ENCODE measurements around the gene NR4A1.

NR4A1 gene

GRCh38 chr12:52056801-52057637 lies 5.8 kb downstream of the NR4A1 start:
- Mint-ChIP-seq H3K27ac (no peak overlapping the region), H3K36me3 (ENCODE audit: low read depth) (peaks cover 59% of the 10 kb centered on the region), H3K4me1 (ENCODE audit: low read depth) (peaks cover 19% of the 10 kb centered on the region), H3K27me3 (no peaks in the 10 kb centered on the region), H3K9me3 (no peaks in the 10 kb centered on the region), H3K4me3 (no peak overlapping the region)
- DNase-seq: no peak

GRCh38 chr12:52057638-52058576 lies 6.7 kb downstream of the NR4A1 start:
- Mint-ChIP-seq H3K27ac (no peak overlapping the region), H3K27me3 (no peaks in the 10 kb centered on the region), H3K4me3 (no peak overlapping the region), H3K4me1 (ENCODE audit: low read depth) (peaks cover 11% of the 10 kb centered on the region), H3K36me3 (ENCODE audit: low read depth) (peaks cover 58% of the 10 kb centered on the region), H3K9me3 (no peaks in the 10 kb centered on the region)
- DNase-seq: no peak

- H3K4me1 Mint-ChIP-seq (ENCODE audit: low read depth): peaks cover 5% of the 10 kb centered on the region
- no peak for DNase-seq
- H3K27me3 Mint-ChIP-seq: no peaks in the 10 kb centered on the region
- no peaks in the 10 kb centered on the region for H3K9me3 Mint-ChIP-seq
- H3K27ac Mint-ChIP-seq: no peak overlapping the region
- no peak overlapping the region for H3K4me3 Mint-ChIP-seq
- peaks cover 58% of the 10 kb centered on the region for H3K36me3 Mint-ChIP-seq (ENCODE audit: low read depth)
Observed at GRCh38 chr12:52058631-52059361, 7.6 kb downstream of the NR4A1 start.

- Mint-ChIP-seq H3K9me3 (no peaks in the 10 kb centered on the region), H3K36me3 (ENCODE audit: low read depth) (peaks cover 48% of the 10 kb centered on the region), H3K27me3 (no peaks in the 10 kb centered on the region), H3K27ac (no peak overlapping the region), H3K4me1 (ENCODE audit: low read depth) (no peaks in the 10 kb centered on the region), H3K4me3 (no peak overlapping the region)
- no peak for DNase-seq
Observed at GRCh38 chr12:52059582-52060497, 8.6 kb downstream of the NR4A1 start.

- Mint-ChIP-seq H3K4me1 (ENCODE audit: low read depth) (no peaks in the 10 kb centered on the region), H3K9me3 (no peaks in the 10 kb centered on the region), H3K36me3 (ENCODE audit: low read depth) (peaks cover 40% of the 10 kb centered on the region), H3K27ac (no peak overlapping the region), H3K27me3 (no peaks in the 10 kb centered on the region), H3K4me3 (no peak overlapping the region)
- no peak for DNase-seq
Observed at GRCh38 chr12:52060498-52061177, 9.4 kb downstream of the NR4A1 start.

GRCh38 chr12:52061470-52062166 lies 10.4 kb downstream of the NR4A1 start:
- no peaks in the 10 kb centered on the region for H3K9me3 Mint-ChIP-seq
- H3K27me3 Mint-ChIP-seq: no peaks in the 10 kb centered on the region
- no peak overlapping the region for H3K27ac Mint-ChIP-seq
- H3K4me3 Mint-ChIP-seq: no peak overlapping the region
- DNase-seq: no peak
- H3K36me3 Mint-ChIP-seq (ENCODE audit: low read depth): peaks cover 32% of the 10 kb centered on the region
- H3K4me1 Mint-ChIP-seq (ENCODE audit: low read depth): peaks cover 5% of the 10 kb centered on the region

GRCh38 chr12:52062167-52063081 lies 11.2 kb downstream of the NR4A1 start:
- H3K4me3 Mint-ChIP-seq: no peak overlapping the region
- no peaks in the 10 kb centered on the region for H3K27me3 Mint-ChIP-seq
- peaks cover 24% of the 10 kb centered on the region for H3K36me3 Mint-ChIP-seq (ENCODE audit: low read depth)
- DNase-seq: no peak
- no peaks in the 10 kb centered on the region for H3K9me3 Mint-ChIP-seq
- peaks cover 5% of the 10 kb centered on the region for H3K4me1 Mint-ChIP-seq (ENCODE audit: low read depth)
- H3K27ac Mint-ChIP-seq: no peak overlapping the region

GRCh38 chr12:52063082-52063924 lies 12.1 kb downstream of the NR4A1 start:
- Mint-ChIP-seq H3K9me3 (no peaks in the 10 kb centered on the region), H3K4me3 (no peak overlapping the region), H3K36me3 (ENCODE audit: low read depth) (peaks cover 16% of the 10 kb centered on the region), H3K4me1 (ENCODE audit: low read depth) (peaks cover 5% of the 10 kb centered on the region), H3K27me3 (no peaks in the 10 kb centered on the region), H3K27ac (no peak overlapping the region)
- no peak for DNase-seq

- Mint-ChIP-seq H3K4me1 (ENCODE audit: low read depth) (peaks cover 8% of the 10 kb centered on the region), H3K9me3 (no peaks in the 10 kb centered on the region), H3K4me3 (no peak overlapping the region), H3K27me3 (no peaks in the 10 kb centered on the region), H3K36me3 (ENCODE audit: low read depth) (peaks cover 8% of the 10 kb centered on the region), H3K27ac (no peak overlapping the region)
- DNase-seq: no peak
Observed at GRCh38 chr12:52063981-52064649, 12.9 kb downstream of the NR4A1 start.

- H3K9me3 Mint-ChIP-seq: no peaks in the 10 kb centered on the region
- no peaks in the 10 kb centered on the region for H3K27me3 Mint-ChIP-seq
- no peak overlapping the region for H3K4me3 Mint-ChIP-seq
- no peak overlapping the region for H3K27ac Mint-ChIP-seq
- H3K36me3 Mint-ChIP-seq (ENCODE audit: low read depth): peaks cover 13% of the 10 kb centered on the region
- DNase-seq: no peak
- H3K4me1 Mint-ChIP-seq (ENCODE audit: low read depth): peaks cover 25% of the 10 kb centered on the region
Observed at GRCh38 chr12:52066346-52067080, 15.3 kb downstream of the NR4A1 start.

GRCh38 chr12:52067081-52067374 lies 15.8 kb downstream of the NR4A1 start:
- H3K4me1 Mint-ChIP-seq (ENCODE audit: low read depth): peaks cover 30% of the 10 kb centered on the region
- H3K9me3 Mint-ChIP-seq: no peaks in the 10 kb centered on the region
- H3K27me3 Mint-ChIP-seq: no peaks in the 10 kb centered on the region
- peaks cover 16% of the 10 kb centered on the region for H3K36me3 Mint-ChIP-seq (ENCODE audit: low read depth)
- H3K4me3 Mint-ChIP-seq: no peak overlapping the region
- H3K27ac Mint-ChIP-seq: no peak overlapping the region
- DNase-seq: no peak
